NOMO-1 (cell line): Measurements from ENCODE around the gene MAP2K1.
A peak's percentile ranks its signal among the peaks of the same experiment; 100 is the strongest.
"Not testable (repeated sequence)": the region's sequence is repeated elsewhere in the genome, so short reads cannot be mapped to it uniquely, and the experiment has no call there.

Source experiments
- DNase-seq, 2 experiments: peaks; one replicate each; lab custom pipeline; 2025; ENCODE audit not compliant: unreplicated experiment in 2 of 2; lab: John Stamatoyannopoulos, UW

The MAP2K1 gene

DNA sequence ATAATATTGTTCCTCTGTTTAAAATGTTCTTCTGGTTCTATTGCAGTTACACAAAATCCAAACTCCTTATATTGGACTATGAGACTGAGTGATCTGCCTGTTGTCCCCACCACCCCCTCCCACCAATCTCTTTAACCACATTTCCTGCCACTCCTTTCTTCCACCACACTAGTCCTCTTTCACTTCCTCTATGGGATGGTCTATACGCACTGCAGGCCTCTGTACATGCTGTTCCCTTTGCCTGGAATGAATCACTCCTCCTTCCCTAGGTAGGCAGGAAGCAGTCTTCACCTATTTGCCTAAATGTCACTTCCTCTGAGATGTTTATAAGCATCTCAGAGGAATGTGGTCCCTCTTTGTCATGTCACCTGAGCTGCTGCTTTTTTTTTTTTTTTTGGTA, 4.0 kb downstream of the MAP2K1 start:
- peak; percentile 84 to 91 for DNase-seq

DNA sequence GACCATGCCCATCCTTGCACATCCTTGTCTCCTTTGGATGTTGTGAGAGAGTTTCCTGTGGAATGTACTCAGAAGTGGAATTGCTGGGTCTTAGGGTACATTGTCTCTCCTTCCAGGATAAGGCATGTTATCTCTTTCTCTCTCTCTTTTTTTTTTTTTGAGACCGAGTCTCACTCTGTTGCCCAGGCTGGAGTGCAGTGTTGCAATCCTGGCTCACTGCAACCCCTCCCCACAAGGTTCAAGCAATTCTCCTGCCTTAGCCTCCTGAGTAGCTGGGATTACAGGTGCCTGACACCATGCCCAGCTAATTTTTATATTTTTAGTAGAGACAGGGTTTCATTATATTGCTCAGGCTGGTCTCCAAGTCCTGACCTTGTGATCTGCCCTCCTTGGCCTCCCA, 6.3 kb downstream of the MAP2K1 start:
- DNase-seq, result not testable (repeated sequence)

DNA sequence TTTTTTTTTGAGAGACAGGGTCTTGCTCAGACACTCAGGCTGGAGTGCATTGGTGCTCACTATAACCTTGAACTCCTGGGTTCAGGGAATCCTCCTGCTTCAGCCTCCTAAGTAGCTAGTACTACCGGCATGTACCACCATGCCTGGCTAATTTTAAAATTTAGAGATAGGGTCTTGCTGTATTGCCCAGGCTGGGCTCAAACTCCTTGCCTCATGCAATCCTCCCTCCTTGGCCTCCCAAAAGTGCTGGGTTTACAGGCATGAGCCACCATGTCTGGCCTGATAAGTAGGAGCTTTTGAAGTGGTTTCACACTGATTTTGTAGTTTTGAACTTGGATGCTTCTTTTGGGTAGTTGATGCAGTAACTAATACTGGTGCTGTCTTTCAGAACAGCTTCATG, 7.8 kb downstream of the MAP2K1 start:
- no peak for DNase-seq

DNA sequence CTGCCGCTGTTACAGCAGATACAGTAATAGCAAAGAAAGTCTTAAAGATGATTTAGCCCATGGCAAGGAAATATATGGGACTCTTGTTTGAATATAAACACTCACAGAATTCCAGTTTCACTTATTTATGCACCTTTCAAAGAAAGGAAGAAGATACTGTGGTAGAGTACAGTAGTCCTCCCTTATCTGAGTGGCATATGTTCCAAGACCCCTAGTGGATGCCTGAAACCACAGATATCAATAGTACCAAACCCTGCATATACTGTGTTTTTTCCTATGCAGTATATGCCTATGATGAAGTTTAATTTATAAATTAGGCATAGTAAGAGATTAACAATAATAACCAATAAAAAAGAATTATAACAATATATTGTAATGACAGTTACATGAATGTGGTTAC, 8.2 kb downstream of the MAP2K1 start:
- DNase-seq, result no peak

DNA sequence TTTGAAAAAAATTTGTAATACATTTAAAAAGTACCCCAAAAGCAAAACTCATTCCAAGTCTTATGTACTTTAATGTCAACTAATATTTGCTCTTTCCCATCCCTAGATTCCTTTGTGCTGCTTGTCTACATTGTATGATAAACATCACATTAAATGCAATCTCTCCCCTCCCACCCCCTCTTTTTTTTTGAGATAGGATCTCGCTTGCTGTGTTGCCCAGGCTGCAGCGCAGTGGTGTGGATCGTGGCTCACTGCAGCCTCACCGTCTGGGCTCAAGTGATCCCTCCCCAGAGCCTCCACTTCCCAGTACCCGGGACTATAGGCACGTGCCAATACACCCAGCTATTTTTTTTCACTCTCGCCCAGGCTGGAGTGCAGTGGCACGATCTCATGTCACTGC, 12.6 kb downstream of the MAP2K1 start:
- no peak for DNase-seq

DNA sequence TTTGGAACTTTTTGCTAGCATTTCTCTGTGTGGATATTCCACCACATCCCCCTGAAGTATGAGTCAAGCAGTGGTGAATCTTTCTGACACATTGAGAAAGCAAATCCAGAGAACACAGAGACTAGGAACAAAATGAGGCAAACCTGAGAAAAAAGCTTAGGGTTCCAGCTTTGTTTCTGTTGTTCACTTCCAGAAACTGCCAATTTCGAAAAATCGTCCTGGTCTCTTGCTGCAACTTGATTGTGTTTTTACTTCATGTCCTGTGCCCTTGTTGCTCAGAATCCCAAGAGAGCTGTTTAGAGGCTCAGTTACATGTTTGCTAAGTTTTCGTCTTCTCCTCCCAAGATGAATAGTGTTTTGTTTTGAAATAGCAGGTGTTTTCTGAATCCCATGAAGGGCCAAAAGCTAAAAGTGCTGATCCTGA, 13.7 kb downstream of the MAP2K1 start:
- no peak for DNase-seq

DNA sequence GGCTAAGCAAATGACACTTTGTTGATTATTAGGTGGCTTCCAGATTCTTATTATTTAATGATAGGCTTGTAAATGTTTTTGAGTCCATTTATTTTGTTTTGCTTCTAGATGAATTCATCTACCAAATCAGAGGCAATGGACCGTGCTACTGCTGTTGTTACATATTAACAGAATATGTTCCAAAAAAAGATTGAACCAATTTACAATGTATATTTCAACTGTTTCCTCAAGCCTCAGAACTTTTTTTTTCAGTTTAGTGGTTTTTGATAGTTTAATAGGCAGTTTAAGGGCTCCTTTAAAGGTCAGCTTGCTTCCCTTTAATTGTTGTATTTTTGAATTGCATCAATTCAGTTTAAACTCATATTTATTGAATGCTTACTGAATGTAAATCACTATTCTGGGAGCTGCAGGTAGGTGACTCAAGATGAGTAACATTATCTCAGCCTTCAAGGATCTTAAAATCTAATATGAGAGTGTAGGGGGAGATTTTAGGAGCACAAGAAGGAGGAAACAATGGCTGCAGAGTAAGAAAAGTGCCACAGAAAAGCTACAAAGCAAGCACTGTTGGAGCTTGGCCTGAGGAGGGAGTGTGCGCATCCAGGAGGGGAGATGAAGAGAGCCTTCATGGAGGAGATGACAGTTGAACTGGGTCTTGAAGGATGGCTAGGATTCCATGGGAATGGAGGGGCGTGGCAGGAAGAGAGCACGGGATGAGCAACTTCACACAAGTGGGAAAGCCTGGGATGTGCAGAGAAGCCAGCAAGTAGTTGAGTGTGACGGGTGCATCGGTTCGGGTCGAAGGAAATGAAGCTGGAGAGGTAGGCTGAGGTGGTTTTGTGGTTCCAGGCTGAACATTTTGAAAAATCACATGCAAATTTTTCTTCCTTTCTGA, 14.7 kb downstream of the MAP2K1 start:
- DNase-seq, result no peak

DNA sequence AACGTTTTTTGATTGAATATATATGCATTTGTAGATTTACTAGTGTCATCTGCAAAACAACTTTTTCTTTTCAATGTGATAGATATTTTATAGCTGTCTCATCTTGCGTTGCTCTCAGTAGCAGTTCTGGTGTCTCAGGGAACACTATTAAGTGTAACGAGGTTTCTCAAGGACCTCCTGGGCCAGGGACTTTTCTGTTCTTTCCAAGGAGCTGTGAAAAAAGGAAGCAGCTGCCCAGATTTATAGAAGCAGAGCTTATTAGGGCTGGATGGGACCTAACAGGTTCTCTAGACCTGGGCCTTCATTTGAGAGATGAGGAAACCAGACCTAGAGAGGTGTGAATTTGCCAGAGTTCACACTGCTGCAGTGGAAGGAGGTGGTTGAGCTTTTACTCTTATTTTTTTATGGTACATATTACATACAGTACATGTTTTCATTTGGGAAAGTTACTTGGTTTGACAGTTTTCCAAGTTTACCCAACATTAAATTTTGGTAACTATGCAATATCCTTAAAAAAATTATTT, 16.1 kb downstream of the MAP2K1 start:
- DNase-seq, result no peak

- no peak for DNase-seq
These were observed 16.6 kb downstream of the MAP2K1 start for GRCh38 chr15:66403323-66403722.

DNA sequence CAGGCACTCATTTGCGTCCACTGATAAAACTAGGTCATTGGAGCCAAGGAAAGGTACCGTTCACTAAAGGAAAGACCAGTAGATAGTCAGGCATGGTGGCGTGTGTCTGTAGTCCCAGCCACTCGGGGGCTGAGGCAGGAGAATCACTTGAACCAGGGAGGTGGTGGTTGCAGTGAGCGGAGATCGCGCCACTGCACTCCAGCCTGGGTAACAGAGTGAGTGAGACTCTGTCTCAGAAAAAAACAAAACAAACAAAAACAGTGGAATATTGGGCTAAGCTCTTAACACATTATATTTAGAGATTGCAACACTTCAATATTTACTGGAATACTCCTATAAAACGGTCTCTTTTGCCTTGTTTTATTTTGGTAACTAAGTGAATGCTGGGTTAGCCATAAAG, 17.4 kb downstream of the MAP2K1 start:
- DNase-seq, result no peak

- no peak for DNase-seq
These were observed 17.8 kb downstream of the MAP2K1 start for GRCh38 chr15:66404532-66404931.

- DNase-seq, result no peak
These were observed 18.3 kb downstream of the MAP2K1 start for GRCh38 chr15:66405007-66405406.

DNA sequence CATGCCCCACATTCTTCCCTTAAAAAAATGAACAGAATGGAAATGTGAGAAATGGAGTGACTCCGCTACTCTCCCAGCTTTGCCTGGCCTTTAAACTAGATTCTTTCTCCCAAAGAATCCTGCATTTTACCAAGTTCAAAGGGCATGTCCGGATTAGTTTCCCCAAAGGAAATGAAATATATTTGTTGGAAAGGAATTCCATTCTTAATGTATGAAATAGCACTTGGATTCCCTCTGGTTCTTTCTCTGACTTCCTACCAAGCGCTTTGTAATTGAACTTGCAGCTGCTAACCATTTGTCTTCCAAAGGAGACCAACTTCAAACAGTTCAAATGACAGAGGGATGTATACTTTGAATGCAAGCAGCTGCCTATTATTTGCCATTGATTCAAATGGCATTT, 18.9 kb downstream of the MAP2K1 start:
- no peak for DNase-seq

DNA sequence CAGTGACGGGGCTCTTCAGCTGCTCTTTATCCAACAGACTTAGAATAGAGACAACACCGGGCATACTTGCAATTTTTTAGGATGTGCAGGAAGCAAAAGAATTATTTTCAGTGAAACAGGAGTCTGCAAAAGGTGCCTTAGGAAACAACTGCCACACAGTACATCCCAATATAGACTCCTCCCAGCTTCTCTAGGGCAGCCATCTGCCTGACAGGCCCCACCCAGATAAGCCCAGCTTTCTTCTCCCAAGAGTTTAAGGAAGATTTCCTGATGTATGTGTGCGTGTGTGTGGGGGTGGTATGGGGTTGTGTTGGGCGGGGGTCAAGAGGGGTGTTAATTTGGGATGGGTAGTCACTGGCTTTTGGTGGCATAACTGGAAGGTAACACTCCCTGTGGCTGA, 21.5 kb downstream of the MAP2K1 start:
- no peak for DNase-seq

DNA sequence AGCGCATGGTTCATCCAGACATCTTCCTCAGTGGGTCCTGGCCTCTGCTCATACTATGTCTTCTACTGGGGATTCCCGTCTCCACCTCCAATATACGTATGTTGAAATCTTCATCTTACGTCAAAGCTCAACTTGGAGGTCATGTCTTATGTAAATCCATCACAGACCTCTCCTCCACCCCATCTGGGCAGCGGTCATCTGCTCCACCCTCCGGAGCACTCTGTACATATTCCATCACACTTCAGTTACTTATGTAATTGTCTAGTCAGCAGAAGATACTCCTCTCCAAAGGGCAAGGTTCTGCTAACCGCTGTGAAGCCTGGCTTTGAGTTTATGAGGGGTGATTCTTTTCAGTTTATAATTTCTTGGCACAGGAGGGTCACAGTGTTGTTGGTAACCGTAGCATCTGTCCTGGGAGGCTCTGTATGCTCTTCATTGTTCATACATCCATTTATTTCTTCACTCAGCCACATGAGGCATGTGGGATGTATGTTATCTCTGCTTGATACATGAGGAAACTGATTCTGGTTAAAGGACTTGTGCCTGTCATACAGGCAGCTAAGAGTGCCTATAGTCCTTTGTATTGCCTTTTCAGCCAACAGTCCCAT, 22.1 kb downstream of the MAP2K1 start:
- no peak for DNase-seq

DNA sequence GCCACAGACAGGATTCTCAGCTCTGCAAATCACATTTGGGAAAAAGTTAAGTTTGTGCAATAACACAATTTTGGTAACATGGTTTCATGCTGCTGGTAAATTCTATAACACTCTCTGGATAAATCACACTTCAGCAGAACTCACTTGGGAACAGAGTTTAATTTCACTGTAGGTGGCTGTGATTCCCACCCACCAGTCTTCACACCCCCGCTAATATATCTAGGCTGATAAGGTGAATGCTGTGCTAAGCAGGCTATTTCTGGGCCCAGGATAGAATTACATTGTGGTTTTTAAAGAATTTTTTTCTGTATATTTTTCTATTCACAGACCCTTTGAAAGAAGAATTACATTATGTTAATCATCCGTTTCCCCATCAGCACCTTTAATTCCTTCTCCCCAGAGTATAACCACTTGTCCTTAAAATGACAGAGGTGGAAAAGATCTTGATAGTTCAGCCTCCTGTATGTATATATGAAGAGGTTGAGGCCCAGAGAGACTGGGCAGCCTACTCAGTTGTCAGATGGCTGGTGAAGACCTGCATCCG, 22.9 kb downstream of the MAP2K1 start:
- DNase-seq, result no peak

- DNase-seq, result peak; percentile 57 to 68
These were observed 24.5 kb downstream of the MAP2K1 start for GRCh38 chr15:66411190-66411589.

DNA sequence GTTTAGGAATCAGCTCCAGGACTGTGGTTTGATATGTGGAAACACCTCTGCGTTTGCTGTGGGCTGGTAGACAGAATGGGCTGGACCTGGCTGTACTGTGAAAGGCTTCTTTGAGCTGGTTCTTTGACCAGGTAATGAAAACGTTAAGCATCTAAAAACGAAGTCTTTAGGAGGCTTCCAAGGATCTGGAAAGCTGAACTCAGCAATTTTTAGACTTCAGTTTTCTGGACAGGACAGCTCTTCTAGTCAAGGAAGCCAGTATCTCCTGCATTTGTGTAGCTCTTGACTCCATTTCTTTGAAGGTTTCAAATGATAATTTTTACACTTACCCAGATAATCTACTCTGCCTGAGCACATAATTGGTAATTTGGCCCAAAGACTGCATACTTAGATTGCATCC, 25.5 kb downstream of the MAP2K1 start:
- DNase-seq, result no peak

DNA sequence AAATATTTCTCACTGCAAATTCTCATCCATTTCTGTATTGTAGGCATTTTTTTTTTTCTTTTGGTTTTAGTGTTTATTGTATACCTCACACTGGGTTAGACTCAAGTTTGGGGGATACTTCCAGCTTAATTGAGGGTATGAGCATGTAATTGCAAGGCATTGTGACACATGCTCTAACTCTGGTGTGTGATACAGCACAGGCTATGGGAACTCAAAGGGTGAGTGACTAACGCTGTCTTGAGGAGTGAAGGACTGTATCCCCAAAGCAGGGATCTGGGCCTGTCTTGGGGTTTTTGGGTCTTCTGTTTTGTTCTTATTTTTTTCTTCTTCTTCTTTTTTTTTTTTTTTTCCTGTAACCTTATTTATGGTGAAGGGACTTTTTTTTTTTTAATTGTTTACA, 26.9 kb downstream of the MAP2K1 start:
- DNase-seq, result no peak

DNA sequence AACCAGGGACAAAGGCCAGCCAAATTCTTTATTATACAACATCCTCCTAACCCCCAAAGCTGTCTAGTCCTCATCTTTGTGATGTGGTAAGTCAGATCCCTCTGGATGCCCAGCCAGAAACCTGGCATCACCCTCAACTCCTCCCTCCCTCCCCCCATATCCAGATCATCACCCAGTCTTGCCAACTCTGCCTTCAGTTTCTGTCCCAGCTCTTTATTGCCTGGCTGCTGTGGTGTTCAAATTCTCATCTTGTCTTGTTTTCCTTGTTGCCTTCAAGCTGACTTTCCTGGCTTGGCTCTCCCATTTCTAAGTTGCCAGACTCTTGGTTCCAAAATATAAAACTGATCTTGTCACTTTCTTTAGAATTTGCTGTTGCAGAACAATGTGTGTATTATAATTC, 28.6 kb downstream of the MAP2K1 start:
- no peak for DNase-seq

DNA sequence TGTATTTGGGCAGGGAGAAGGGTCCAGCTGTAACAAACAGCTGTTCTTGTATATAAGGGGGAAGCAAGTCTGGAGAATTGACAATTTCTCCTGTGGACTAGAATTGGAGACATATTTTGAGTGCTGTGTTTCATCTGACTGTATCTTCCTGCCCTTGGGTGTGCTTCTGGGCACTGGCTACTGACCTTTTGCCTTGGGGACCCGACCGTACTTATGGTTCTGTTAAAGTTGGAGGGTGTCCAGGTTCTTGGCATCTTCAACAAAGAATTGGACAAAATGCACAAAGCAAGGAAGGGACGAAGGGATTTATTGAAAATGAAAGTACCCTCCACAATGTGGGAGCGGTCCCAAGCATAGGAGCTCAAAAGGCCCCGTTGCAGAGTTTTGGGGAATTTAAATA, 31.0 kb downstream of the MAP2K1 start:
- DNase-seq, result no peak

- no peak for DNase-seq
These were observed 32.8 kb downstream of the MAP2K1 start for GRCh38 chr15:66419471-66419870.
